Measurements from ENCODE around the gene FSHR. TPM values are rescaled to one million over a fixed set of nuclear protein-coding genes. Genes with fewer than 3 reads are reported as not detected.
A peak's percentile ranks its signal among the peaks of the same experiment; 100 is the strongest.

The FSHR gene
- total RNA-seq, 1 donor from 2014 or later = not detected

- DNase-seq = no peak
Measured at GRCh38 chr2:48952614-48953013, 201.7 kb downstream of the FSHR start.

DNA sequence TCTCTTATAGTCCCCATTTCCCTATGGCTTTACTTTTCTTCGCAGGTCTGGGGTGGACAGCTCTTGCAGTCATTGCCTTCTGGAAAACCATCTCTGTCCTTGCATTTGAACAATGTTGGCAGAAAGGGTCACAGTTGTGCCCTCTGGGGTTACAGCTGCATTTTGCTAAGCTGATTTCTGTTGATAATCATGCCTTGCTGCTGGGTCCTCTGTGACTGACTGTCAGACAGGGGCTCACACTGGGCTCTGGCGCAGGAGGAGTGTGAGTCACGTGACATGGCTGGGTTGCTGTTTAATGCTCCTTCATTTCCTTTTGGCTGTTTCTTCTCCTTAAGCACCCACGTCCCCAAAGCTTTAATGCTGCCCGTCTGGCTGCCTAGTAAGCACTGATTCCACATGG, 202.2 kb downstream of the FSHR start:
- no peak for DNase-seq

DNA sequence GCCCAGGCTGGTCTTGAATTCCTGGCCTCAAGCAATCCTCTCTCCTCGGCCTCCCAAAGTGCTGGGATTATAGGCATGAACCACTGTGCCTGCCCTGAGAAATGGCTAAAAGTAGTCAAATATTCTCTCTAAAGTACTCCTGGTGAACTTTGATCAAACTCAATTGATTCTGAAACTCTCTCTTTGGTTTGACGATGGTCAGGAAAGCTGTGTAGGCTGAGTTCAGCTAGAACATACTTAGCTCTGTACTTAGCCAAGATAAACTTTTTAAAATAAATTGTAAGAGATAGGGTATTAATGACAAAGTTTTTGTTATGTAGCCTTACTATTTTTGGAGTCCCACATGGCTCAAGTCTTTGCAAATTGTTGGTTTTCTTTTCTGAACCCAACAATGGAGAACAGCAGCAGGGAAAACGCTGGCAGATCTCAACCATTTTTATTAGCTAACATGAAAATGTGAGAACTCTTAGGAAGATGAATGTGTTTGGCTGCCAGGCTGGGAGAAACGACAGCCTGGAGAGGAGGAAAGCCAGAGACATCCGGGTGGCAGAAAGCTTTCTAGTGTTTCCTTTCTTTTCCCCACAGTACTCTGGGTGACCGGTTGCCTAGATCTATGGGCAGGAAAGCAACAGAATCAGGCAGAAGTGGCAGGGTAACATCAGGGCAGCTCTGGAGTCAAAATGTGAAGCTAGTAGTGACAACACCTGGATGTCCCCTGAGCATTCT, 205.8 kb downstream of the FSHR start:
- DNase-seq = no peak

GRCh38 chr2:48946449-48947048, 207.8 kb downstream of the FSHR start:
- DNase-seq = peak; percentile 77

- DNase-seq = no peak
Measured at GRCh38 chr2:48944956-48945355, 209.4 kb downstream of the FSHR start.

DNA sequence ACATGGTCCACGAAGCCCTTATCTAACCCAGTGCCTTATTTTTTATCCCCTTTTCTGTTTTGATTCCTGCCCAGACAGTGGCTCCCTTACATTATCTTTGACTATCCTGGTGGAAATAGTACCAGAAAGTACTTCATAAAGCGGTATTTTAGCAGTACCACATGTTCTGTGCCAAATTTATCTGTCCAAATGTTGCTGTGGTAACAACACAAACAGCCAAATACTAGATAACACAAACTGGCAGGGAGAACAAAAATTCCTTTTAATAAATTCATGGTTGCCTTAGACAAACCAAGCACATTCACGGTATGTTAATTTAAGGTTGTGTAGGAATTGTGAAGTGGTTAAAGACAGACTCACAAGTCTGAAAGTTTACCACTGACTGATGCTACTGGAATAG, 210.9 kb downstream of the FSHR start:
- DNase-seq = no peak

DNA sequence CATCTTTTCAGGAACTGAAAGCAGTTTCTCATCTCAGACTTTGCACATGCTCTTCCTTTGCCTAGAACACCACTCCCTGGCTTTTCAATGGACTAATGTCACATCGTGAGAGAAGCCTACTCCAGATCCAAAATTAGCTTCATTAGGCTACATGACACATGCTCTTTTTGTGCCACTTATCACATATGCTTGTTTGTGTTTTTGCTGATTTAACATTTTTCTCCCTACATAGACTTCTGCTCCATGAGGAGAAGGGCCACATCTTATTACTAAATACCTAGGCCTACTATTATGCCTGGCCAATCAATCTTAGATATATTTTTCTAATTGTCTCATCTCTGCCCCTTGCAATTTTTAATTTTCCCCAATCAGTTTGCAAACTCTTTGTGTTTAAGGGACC, 212.4 kb downstream of the FSHR start:
- no peak for DNase-seq

DNA sequence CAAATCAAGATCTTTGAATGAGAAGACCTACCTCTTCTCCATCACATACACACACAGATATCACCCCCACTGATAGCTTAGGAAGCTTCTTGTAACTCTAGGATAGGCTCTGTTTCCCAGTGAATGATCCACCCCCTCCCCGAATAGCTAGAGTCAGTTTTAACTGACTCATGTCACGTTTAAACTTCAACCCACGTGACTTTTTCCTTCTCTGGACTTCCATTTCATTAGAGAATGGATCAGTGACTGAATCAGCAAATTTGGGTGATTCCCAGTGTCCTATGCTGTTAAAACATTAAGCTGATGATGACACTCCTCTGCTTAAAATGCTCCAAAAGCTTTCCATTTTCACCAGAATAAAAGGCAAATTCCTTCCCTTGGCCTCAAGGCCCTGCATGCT, 212.9 kb downstream of the FSHR start:
- no peak for DNase-seq

- DNase-seq = peak; percentile 50
Measured at GRCh38 chr2:48940606-48941005, 213.7 kb downstream of the FSHR start.

DNA sequence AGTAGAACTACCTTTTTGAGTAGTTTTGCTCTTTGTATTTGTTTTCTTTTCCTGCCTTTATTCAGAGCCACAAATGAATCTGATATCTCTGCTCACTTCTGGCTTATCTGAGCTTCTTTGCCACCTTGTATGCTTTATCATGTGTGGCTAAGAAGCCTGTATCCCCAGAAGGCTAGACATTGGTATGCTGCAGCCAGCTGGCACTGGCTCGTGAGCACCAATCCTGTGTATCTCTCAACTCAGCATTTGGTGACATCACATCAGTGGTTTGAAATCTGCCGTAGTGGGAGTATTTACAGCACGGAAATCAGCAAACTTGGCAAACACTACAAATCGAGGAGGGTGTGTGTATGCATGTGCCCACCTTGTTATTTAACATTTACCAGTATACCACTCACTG, 215.1 kb downstream of the FSHR start:
- DNase-seq = no peak

DNA sequence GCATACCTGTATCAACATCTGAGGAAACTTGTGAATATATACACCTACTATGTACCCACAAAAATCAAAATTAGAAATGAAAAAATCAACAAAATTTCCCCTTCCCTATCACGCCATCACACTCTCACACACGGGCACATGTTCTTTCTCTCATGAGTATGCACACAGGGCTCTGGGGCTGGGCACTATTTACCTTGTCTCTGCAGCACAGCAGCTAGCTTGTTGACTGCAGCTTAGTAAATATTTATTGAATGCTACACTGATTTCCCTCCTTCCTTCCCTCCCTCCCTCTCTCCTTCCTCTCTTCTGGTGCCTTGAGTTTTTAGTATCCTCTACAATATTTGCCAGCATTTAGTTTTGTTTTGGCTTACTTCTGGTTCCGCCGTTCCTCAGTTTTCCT, 216.1 kb downstream of the FSHR start:
- no peak for DNase-seq

- no peak for DNase-seq
Measured at GRCh38 chr2:48934807-48935206, 219.5 kb downstream of the FSHR start.

DNA sequence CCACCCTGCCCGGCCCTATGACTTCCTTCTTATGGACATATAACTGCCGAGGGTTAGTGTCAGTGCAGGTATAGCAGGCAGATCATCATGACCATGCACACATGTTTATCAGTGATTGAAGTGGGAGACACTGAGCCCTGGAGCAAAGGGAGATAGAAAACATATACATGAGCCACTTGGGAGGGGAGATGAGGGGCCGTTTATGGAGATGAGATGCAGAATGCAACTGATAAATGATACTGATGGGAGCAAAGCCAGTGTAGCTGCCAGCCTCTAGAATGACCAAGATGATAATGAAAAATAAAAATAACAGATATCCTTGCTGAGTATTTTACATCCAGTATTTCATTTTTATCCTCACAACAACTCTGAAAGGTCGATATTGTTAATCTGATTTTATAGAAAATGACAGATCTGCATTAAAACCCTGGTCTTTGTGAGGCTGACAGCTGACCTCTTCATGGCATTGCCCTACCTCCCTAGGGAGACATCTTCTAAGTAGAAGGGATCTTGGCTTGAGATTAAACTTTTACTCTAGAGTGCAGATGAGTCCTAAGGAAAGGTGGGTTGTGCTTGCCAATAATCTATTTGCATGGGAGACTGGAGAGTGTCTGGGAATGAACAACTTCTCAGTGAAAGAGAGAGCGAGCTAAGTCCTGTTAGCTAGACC, 220.4 kb downstream of the FSHR start:
- no peak for DNase-seq

- DNase-seq = no peak
Measured at GRCh38 chr2:48932667-48933066, 221.6 kb downstream of the FSHR start.

- DNase-seq = no peak
Measured at GRCh38 chr2:48929571-48930301, 224.6 kb downstream of the FSHR start.

DNA sequence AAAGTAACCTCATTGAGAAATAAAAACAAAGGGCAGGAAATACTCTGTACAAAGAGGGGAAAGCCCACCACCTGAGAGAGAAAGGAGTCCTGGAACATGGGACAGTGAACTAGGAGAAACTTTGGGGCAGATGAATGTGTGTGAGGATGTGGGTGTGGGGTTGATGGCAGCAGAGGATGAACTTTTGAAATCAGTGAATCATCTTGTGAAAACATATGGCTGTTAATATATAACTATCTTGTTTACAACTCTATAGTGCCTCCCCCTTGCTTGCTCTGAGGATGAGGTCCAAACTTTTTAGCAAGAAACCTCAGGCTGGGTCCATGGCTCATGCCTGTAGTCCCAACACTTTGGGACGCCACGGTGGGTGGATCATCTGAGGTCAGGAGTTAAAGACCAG, 227.0 kb downstream of the FSHR start:
- no peak for DNase-seq

DNA sequence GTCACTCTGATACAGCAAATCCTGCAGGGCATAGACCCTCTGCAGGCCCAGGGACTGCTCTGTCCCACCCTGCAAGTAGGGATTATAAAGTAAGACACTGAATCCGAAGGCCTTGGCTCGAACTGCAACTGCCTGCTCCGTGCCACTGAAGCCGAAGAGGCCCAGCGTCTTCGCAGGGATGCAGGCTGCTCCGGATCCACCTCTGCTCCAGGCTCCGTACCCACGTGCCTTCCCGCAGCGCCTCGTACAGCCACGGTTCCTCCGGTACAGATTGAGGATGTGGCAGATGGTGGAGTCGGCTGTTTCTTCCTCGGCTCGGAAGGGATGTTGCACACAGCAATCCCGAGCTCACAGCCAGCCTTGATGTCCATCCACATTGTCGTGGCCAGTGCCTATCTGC, 238.4 kb downstream of the FSHR start:
- DNase-seq = no peak

GRCh38 chr2:48915227-48915626, 239.1 kb downstream of the FSHR start:
- DNase-seq = no peak

DNA sequence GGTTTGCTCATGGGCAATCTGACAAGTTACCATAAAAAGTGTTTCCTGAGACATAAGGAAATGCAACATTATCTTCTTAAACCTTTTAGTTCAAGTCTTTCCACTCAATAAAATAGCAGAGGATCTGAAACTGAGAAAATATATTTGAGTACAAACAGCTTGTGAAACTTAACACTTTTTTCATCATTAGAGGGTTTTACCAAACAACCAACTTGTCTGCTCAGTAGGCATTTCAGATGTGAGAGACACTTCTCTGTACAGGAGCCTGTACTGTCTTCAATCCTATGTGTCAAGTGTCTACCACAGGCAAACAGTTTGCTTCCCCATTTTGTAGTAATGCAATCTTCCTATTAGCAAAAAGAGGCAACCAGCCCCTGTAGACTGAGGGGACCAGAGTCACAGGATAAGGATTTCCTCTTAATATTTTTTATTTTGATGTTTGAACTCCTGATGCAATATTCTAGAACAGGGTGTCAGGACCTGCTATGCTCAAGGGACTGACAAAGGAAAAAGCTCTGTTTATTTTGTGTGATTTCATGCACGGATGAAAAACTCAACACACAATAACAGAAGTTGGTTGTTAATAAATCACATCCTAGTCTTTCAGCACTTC, 239.7 kb downstream of the FSHR start:
- DNase-seq = no peak
